HG02981 (cell line): ENCODE measurements around the gene ATXN10.
A peak's percentile ranks its signal among the peaks of the same experiment; 100 is the strongest.

Experiments used
- ATAC-seq: cut with Tn5 transposase; IDR thresholded peaks from one replicate; pipeline ENCODE4 v1.9.1; 2021; ENCODE audit warnings: mild to moderate bottlenecking, moderate library complexity; ENCODE audit not compliant: unreplicated experiment

Gene ATXN10

DNA sequence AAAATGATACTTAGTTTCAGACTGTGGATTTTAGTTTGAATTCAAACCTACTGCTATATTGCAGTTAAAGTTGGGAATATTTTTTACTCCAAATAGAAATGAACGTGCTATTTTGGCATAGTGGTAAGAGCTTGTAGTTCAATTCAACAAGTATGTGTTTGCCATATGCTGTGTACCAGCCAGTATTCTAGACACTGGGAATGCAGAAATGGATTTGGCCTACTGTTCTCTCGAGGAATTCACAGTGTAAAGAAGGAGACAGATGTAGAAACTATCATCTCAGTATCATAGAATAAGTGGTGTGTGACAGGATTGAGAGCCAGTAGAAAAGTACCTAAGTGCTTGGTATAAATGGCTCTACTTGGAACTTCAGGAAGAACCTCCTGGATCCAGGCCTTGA, 80.4 kb downstream of the ATXN10 start:
- ATAC-seq = no peak

DNA sequence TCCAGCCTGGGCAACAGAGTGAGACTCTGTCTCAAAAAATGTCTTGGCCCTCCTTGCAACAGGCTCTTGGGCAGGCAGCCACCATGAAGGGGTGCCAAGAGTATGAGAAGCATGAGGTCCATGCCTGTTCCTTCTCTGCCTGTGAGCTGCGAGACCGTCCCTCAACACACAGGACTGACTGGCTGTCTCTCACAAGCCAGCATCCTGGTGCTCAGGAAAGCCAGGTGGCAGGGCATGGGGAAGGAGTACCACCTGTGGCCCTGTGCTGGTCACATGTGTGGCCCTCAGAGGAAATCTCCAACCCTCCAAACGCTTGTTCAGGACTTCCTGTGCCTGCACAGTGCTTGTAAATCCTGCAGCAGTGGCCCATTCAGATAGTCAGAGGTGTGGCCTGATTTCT, 83.2 kb downstream of the ATXN10 start:
- no peak for ATAC-seq

DNA sequence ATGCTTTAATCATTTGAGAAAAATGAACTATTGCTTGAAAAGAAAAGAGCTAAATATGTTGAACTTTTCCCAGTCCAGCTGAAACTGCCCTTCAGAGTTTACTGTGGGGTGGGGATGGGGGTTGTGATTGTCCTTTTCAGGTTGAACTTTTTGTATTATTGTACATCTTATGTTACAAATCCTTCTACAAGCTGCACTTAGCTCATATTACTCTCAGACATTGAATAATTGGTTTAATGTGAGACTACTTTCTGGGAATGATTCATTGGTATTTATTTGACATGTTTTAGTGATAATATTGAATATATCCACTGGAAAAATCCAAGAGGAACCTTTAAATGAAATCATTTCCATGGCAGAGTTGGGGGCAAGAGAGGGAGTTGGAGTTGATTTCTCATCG, 84.9 kb downstream of the ATXN10 start:
- no peak for ATAC-seq

DNA sequence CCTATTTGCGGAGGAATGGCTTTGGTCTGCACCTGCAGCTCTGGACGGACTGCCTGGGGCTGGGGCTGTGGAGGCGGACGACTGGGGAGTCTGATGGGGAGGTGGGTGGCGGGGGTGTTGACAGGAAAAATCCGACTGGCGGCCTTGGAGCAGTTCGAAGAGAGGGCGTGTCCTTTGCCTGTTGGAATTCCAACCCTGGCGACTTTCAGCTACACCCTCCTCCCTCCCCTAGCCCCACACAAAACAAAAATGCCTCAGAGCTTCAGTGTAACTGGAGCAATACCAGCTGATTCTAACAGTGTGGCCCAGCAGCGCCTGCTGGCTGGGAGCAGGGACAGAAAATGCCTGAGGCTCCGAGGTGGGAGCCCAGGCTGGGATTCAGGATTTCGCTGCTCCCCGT, 85.4 kb downstream of the ATXN10 start:
- ATAC-seq = no peak

DNA sequence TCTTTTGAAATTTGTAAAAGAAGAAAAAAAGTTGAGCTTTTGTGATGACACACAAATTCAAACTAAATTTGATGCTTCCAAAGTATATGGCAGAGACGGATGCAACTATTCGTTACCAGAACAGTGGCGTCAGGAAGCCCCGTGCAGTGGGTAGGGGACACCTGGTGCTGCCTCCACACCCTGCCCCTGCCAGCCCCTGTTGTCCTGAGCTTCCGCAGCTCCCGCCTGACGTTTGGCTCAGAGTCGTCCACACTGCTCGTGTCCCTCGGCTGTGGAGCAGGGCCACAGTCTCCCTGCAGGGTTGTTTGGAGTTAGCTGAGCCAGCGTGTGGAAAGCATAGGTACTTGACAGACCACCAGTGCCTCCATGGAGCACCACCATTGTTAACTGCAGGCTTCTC, 86.3 kb downstream of the ATXN10 start:
- no peak for ATAC-seq

DNA sequence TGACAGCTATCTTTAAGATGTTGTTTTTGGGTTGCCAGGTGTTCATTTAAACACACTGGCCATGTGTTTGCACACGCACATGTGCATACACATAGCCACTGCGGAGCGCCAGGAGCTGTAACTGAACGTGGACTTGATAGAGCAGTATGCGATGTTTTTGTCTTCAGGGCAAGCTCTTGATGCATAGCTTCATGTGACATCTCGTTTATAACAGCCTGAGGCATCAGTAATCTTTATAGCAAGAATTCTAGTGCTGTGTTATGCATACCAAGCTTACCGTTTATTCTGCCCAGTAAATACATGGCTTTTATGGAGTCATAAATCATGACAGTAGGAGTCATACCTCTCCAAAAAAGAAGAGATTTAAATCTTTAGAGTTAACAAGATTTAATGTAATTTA, 87.0 kb downstream of the ATXN10 start:
- ATAC-seq = no peak

DNA sequence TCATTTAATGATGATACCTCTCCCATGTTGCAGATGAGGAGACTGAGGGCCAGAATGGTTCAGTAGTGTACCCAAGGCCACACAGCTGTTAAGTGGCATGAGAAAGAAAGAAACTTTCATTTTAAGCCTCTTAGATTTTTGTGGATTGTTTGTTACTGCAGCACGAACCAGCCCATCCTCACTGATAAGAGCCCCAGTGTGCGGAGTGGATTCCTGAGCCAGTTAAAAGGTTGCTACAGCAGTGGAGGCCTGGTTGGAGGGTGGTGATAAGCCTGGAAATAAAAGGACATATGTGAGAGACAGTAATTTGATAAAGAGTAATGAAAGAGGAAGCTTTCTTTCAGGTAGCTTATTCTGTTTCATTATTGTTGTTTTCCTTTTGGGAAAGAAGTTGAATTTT, 89.0 kb downstream of the ATXN10 start:
- ATAC-seq = no peak

DNA sequence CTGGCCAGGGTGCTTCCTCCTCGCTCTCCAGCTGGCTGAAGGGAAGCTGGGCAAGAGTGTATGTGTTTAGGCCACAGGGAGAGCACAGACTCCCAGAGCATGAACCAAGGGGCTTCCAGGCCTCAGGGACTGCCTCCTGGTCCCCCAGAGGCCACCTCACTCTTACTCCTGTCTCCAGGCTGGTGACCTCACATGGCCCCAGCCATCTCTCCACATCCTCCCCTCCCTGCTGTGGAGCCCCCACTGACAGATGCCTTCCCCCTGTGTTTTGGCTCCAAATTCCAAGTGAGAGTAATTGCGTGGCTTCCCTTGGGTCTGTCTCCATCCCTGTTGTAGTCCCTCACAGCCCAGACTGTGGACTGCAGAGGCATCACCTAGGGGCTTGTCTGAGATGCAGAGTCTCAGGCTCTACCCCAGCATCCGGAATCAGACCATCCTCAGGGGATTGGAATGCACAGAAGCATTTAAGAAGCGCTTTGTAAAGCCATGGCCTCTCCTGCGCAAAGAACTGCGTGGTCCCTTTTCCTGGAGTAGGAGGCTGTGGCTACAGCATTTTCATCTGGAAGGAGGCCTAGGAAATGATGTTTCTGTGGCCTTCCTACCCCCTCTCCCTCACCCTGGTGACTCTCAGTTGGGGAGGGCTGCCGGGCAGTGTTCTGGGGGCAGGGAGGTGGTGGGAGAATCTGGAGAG, 91.1 kb downstream of the ATXN10 start:
- ATAC-seq = no peak

DNA sequence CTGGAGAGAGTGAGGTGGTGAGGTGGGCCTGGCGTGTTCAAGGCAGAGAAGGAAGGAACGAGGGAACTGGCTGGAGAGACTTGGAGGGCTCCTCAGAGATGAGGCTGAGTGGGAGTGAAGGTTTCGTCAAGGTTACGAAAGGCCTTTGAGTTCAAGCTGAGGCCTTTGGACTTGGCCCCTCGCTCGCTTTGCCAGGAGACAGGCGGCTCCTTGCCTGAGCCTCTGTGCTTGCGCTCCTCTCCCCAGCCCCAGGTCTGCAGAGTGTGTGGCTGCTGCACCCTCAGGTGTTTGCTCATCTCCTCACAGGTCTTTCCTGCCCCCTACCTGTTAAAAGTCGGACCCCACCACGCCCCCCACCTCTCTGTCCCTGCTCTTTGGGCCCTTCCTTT, 91.6 kb downstream of the ATXN10 start:
- no peak for ATAC-seq

DNA sequence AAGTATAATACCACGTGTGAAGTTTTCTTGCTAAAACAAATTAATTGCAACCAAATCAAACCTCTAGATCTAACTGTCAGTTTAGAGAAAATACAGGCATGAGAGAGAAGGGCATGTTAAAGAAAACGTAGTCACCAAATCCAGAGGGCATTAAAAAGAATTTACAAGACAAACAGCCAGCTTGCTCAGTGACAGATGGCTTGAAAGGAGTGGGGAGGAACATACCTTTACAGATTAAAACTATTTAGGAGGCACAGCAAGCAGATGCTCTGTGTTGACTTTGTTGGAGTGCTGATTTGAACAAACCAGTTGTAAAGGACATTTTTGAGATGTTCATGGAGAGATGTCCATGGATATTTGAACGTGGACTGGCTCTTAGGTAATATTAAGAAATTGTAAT, 96.9 kb downstream of the ATXN10 start:
- no peak for ATAC-seq

DNA sequence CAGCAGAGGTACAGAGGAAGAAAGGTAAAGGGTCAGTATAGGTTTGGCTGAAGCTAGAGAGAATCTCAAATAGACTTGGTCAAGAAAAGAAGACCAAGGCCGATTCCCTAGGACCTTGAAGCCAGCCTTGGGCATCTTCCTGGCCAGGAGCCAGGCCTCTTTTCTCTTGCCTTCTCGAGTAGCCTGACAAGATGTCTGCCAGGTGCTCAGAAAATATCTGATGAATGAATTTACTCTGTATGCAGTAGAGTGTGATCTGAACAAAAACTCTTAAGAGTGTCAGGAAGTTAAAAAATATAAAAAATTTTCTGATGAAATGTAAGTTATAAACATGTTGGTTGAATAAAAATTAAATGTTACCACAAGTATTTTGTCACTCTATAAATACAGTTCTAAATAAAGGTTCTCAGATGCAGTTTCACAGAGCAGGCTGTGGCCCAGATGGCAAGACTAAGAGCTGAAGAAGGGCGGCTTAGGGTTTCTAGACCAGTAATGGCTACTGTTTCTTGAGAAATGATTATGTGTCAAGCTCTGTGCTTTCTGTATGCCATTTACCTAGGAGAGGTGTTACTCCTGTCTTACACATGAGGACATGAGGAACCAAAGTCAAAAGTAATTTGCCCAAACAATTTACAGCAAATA, 98.1 kb downstream of the ATXN10 start:
- ATAC-seq = no peak

DNA sequence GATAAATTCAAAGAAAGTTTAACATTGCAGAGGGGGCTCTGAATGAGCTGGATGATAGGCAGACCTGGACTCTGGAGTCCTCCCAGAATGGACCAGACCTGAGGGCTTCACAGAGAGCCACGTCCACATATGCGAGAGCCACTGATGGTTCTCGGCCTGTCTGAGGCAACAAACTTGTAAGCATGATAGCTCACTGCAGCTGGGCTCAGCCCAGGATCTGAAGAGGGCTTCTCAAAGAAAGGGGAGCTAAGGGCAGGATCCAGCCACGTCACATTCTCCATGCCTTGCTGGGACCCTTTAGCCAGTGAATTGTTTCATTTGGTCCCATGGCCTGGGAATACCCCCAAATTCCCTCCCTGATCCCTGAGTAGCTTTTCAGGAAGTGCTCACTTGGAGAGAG, 98.9 kb downstream of the ATXN10 start:
- no peak for ATAC-seq

DNA sequence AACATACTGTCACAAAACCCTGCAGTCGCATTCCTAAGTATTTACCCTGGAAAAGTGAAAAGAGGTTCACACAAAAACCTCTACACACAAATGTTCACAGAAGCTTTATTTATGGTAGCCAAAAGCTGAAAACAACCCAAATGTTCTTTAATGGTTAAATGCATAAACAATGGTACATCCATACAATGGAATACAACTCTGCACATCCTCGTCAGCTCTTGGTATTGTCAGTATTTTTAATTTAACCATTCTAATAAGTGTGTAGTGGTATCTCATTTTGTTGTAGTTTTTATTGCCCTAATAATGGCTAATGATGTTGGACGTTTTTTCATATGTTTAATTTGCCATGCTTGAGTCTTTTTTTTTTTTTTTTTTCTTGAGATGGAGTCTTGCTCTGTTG, 99.4 kb downstream of the ATXN10 start:
- no peak for ATAC-seq

DNA sequence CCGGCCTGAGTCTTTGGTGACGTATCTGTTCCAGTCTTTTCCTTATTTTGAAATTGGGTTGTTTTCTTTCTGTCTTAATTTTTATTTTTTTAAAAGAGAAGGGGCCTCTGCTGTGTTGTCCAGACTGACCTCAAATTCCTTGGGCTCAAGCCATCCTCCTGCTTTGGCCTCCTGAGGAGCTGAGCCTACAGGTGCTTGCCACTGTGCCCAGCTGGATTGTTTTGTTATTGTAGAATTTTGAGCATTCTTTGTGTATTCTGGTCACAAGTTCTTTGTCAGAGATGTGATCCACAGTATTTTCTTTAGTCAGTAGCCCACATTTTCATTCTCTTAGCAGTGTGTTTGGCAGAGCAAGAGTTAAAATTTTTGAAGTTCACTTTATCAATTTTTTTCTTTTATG, 100.1 kb downstream of the ATXN10 start:
- no peak for ATAC-seq

DNA sequence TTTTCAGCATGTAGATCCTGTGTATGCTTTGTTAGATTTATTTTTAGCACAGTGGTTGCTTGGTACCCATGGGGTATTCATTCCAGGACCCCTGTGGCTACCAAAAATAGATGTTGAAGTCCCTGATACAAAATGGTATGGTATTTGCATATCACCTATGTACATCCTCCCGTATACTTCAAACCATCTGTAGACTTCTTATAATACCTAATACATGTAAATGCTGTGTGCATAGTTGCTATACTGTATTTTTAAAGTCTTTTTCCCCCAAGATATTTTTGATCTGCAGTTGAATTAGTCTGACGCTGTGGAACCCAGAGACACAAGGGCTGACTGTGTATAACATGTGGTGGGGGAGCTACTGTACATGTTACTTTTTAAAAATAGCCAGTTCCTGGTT, 101.1 kb downstream of the ATXN10 start:
- ATAC-seq = no peak

DNA sequence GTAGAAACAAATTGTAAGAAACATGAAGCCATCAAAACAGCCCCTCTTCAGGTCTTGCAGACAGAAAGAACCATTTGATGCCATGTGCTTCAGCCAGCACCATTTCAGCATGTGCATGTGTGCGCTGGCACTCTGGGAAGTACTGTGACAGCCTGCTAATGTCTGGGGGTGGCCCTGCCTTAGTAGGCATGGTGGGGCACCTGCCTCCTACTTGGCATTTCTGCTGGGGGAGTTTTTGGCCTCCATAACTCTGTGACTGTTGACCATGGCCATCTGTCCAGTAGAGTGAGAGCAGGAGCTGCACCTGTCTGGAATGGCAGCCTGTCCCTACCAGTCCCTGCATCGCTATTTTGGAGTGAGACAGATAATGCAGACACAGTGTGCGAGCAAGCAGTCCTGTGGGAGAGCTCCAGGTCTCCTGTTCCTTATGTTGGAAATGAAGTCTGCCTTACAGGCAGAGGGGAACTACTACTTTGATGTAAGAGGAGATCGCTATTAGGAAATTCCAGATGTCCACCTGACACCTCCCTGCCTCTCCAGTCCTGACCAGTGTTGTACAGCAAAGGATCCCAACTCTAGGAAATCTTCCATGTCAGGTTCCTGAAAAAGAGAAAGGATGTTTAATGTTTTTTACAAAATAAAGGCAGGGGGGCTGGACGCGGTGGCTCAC, 102.5 kb downstream of the ATXN10 start:
- no peak for ATAC-seq

DNA sequence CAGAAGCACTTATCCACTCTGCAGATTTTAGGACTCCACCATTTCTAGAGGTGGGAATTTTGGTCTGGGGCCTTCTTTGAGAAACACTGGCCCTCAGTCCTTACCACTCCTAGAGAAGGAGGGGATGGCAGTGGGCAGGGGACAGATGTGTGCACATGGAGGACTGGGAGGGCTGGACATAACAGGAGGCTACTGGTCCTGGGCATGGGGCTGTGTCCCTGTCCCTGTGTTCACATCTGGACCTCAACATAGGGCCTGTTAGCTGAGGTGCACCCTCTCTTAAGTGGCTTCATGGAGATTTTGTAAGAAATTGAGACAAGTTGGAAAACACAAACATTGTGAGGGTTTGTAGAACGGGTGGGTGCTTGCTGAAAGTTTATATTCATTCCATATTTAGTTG, 103.4 kb downstream of the ATXN10 start:
- no peak for ATAC-seq

DNA sequence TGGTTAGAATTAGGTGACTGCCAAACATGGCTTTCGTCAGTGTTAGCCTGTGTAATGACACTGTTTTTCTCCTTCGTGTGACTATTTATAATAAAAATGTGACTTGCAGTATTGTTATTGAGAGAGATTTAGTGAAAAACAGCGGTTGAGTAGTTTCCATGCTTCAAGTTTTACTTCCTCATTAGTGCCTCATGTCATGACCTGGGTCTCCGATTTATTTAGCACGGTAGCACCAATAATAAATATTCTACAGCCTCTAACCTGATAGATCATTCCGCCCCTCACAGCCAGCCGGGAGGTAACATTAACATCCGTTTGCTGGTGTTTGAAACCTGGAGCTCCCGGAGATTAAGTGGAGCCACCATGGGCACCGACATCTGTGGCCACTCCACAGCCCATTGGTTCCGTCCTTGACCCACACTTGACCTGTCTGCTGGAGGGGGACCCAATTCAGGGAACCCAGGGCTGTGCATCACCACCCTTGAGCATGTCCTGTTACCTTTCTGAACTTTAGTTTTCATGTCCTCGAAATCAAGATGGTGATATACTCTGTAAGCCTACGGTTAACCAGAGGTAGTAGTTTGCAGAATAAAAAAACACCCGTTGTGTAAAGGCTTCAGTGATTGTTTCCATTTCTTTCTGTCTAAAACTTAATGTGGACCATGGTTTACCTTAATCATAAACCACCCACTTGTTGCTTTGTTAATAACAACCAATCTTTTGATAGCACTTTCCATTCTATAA, 104.1 kb downstream of the ATXN10 start:
- peak; percentile 53 for ATAC-seq

DNA sequence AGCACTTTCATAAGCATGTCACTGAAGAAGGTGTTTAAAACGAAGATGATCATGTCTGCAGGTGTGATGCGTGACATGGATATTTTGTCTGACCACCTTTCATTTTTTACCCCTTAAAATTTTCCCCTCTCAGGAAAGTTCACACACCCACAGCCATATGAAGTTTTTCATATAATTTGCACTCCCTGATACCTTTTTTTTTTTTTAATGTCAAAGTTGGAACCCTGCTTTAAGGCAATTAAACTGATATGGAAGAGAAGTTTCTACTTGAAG, 104.6 kb downstream of the ATXN10 start:
- no peak for ATAC-seq

DNA sequence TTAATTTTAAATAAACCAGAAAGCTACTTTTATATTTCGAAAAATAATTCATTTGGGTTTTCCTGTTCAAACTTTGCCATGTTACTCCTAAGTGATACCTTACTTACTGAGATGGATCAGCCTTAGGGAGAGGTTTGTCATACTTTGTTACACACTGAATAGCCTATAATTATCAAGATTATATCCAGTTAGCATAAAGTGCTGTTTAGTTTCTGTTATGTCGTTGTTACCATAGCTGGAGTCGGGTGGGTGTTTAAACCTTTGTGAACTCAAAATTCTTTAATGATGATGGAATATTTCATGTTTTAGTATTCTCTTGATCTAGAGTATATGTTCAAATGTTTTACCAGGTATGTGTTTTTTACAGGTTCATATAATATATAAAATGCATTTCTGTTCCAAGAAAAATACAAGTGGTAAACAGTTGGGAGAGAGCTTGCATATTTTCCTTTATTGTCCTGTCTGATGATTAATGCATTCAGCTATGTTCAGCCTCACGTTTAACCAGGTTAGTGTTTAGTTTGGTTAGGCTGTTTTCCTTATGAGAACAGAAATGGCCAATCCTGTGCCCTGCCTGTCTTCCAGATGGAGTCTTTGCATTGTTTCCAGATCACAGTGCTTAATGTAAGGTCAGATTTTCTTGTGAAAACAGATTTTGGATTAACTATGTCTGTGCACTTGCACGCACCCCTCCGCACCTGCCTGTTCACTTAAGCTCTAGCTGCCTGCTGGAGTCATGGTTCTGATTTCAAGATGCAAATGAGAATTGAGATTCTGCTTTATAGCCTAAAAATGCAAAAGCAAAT, 105.6 kb downstream of the ATXN10 start:
- ATAC-seq = no peak

DNA sequence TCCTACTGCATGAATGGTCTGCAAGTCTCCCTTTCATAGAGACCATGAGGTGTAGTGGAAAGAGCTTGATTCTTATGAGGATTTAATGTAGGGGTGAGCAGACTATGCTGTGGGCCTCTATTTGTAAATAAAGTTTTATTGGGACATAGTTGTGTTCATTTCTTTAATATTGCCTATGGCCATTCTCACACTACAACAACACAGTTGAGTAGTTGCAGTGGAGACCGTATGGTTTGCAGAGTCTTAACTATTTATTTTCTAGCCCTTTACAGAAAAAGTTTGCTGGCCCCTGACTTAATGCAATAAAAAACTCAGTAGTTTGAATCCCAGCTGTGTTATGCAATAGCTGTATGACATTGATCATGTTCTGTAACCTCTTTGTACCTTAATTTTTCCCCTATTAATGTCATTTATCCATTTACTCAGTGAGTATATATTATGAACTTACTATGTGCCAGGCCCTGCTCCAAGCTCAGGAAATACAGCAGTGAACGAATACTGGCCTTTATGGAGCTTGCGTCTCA, 106.3 kb downstream of the ATXN10 start:
- no peak for ATAC-seq
